ENCODE data around the gene FITM1. TPM values are rescaled to one million over a fixed set of nuclear protein-coding genes. Genes with fewer than 3 reads are reported as not detected.
A peak's percentile ranks its signal among the peaks of the same experiment; 100 is the strongest.

FITM1 gene
- total RNA-seq, 6 experiments from 2014 or later = not detected

DNA sequence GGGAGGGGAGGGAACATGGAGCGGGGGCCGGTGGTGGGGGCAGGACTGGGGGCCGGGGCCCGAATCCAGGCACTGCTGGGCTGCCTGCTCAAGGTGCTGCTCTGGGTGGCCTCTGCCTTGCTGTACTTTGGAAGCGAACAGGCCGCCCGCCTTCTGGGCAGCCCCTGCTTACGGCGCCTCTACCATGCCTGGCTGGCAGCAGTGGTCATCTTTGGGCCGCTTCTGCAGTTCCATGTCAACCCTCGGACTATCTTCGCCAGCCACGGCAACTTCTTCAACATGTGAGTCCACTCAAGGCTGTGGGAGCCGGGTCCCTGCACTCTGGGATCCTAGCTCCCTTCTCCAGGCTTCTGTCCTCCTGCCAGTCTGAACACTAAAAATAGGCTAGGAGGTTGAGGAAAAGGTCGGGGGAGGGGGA, 1.1 kb downstream of the FITM1 start:
- DNase-seq = no peak
- Mint-ChIP-seq H3K4me3 (no peak overlapping the region), H3K27ac (no peak overlapping the region), H3K4me1 (ENCODE audit: low read depth) (peaks cover 9% of the 10 kb centered on the region), H3K36me3 (ENCODE audit: low read depth) (no peaks in the 10 kb centered on the region), H3K9me3 (no peaks in the 10 kb centered on the region), H3K27me3 (ENCODE audit: insufficient read depth) (peaks cover 3% of the 10 kb centered on the region)
- TF ChIP-seq, protein P1, sequence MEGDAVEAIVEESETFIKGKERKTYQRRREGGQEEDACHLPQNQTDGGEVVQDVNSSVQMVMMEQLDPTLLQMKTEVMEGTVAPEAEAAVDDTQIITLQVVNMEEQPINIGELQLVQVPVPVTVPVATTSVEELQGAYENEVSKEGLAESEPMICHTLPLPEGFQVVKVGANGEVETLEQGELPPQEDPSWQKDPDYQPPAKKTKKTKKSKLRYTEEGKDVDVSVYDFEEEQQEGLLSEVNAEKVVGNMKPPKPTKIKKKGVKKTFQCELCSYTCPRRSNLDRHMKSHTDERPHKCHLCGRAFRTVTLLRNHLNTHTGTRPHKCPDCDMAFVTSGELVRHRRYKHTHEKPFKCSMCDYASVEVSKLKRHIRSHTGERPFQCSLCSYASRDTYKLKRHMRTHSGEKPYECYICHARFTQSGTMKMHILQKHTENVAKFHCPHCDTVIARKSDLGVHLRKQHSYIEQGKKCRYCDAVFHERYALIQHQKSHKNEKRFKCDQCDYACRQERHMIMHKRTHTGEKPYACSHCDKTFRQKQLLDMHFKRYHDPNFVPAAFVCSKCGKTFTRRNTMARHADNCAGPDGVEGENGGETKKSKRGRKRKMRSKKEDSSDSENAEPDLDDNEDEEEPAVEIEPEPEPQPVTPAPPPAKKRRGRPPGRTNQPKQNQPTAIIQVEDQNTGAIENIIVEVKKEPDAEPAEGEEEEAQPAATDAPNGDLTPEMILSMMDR (IDR thresholded peaks at IDR 0.05) = no peak

- peaks cover 15% of the 10 kb centered on the region for H3K4me1 Mint-ChIP-seq (ENCODE audit: low read depth)
- no peak overlapping the region for H3K27ac Mint-ChIP-seq
- TF ChIP-seq, protein P1 (IDR thresholded peaks at IDR 0.05) = no peak
- H3K27me3 Mint-ChIP-seq (ENCODE audit: insufficient read depth) = peaks cover 3% of the 10 kb centered on the region
- H3K36me3 Mint-ChIP-seq (ENCODE audit: low read depth) = peaks cover 5% of the 10 kb centered on the region
- no peaks in the 10 kb centered on the region for H3K9me3 Mint-ChIP-seq
- H3K4me3 Mint-ChIP-seq = no peak overlapping the region
- no peak for DNase-seq
These were observed 1.7 kb downstream of the FITM1 start for GRCh38 chr14:24132061-24132685.

GRCh38 chr14:24132976-24133375, 2.5 kb downstream of the FITM1 start:
- H3K27me3 Mint-ChIP-seq (ENCODE audit: insufficient read depth) = peaks cover 3% of the 10 kb centered on the region
- peaks cover 19% of the 10 kb centered on the region for H3K4me1 Mint-ChIP-seq (ENCODE audit: low read depth)
- no peaks in the 10 kb centered on the region for H3K9me3 Mint-ChIP-seq
- H3K36me3 Mint-ChIP-seq (ENCODE audit: low read depth) = peaks cover 10% of the 10 kb centered on the region
- DNase-seq = no peak
- no peak overlapping the region for H3K27ac Mint-ChIP-seq
- TF ChIP-seq, protein P1 (IDR thresholded peaks at IDR 0.05) = no peak
- H3K4me3 Mint-ChIP-seq = no peak overlapping the region

- no peak for DNase-seq
- no peaks in the 10 kb centered on the region for H3K9me3 Mint-ChIP-seq
- TF ChIP-seq, protein P1 (IDR thresholded peaks at IDR 0.05) = 0 out of 2 replicates have a peak, but pooled peaks have one; percentile 15
- peaks cover 23% of the 10 kb centered on the region for H3K4me1 Mint-ChIP-seq (ENCODE audit: low read depth)
- H3K27me3 Mint-ChIP-seq (ENCODE audit: insufficient read depth) = peaks cover 3% of the 10 kb centered on the region
- H3K4me3 Mint-ChIP-seq = no peak overlapping the region
- H3K27ac Mint-ChIP-seq = no peak overlapping the region
- H3K36me3 Mint-ChIP-seq (ENCODE audit: low read depth) = peaks cover 17% of the 10 kb centered on the region
These were observed 3.3 kb downstream of the FITM1 start for GRCh38 chr14:24133735-24134134.

- Mint-ChIP-seq H3K4me1 (ENCODE audit: low read depth) (peaks cover 38% of the 10 kb centered on the region), H3K27ac (peak overlapping the region; percentile 1; the same call in 1 of the 2 replicates), H3K4me3 (peak overlapping the region; percentile 85), H3K36me3 (ENCODE audit: low read depth) (peaks cover 29% of the 10 kb centered on the region), H3K27me3 (ENCODE audit: insufficient read depth) (peaks cover 6% of the 10 kb centered on the region), H3K9me3 (no peaks in the 10 kb centered on the region)
- TF ChIP-seq, protein P1 (IDR thresholded peaks at IDR 0.05) = no peak
- no peak for DNase-seq
These were observed 5.0 kb downstream of the FITM1 start for GRCh38 chr14:24135584-24135833.
